Stimulated activated CD8-positive, alpha-beta memory T cell treated with anti-CD3 and anti-CD28 coated beads, Interleukin-12 subunit alpha, Interleukin-12 subunit beta, amount 100 ng/mL, for 1 hour (primary cell): ENCODE measurements around the gene TAS2R46.
"Not testable (repeated sequence)": the region's sequence is repeated elsewhere in the genome, so short reads cannot be mapped to it uniquely, and the experiment has no call there.

ENCODE experiments used
- DNase-seq: peaks from one replicate; pipeline ENCODE4 v3.0.0-alpha.2; 2020; ENCODE audit warnings: low read depth

TAS2R46 gene, protein sequence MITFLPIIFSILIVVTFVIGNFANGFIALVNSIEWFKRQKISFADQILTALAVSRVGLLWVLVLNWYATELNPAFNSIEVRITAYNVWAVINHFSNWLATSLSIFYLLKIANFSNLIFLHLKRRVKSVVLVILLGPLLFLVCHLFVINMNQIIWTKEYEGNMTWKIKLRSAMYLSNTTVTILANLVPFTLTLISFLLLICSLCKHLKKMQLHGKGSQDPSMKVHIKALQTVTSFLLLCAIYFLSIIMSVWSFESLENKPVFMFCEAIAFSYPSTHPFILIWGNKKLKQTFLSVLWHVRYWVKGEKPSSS

DNA sequence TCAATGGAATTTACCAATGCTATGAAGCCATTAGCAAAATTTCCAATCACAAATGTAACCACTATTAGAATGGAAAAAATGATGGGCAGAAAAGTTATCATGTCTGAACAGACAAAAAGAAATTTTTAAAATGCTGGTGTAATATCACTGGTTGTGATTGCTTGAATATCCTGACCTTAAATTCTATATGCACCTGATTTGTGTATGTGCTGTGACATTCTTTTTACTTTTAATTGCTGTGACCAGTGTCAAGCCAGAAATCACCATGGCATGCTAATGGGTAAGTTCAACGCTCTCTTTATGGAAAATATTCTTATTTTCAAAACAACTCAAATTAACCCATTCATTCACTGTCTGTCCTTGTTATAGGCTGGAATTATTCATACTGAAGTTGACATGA is at the start of gene TAS2R46:
TSS of gene TAS2R46 (minus strand) at position 101 of the 400 bp plus-strand sequence. CDS start at position 101, 0 bp downstream.
- not testable (repeated sequence) for DNase-seq

DNA sequence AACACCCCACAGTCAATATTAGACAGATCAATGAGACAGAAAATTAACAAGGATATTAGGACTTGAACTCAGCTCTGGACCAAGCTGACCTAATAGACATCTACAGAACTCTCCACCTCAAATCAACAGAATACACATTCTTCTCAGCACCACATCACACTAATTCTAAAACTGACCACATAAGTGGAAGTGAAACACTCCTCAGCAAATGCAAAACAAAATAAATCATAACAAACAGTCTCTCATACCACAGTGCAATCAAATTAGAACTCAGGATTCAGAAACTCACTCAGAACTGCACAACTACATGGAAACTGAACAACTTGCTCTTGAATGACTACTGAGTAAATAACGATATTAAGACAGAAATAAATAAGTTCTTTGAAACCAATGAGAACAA is 49.1 kb upstream of the TAS2R46 start:
- DNase-seq = not testable (repeated sequence)

DNA sequence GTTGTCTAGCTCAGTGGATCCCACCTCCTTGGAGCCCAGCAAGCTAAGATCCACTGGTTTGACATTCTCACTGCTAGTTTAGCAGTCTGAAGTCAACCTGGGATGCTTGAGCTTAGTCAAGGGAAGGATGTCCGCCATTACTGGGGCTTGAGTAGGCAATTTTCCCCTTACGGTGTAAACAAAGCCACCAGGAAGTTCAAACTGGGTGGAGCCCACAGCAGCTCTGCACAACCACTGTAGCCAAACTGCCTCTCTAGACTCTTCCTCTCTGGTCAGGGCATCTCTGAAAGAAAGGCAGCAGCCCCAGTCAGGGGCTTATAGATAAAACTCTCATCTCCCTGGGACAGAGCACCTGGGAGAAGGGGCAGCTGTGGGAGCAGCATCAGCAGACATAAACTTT is 46.8 kb upstream of the TAS2R46 start:
- no peak for DNase-seq

DNA sequence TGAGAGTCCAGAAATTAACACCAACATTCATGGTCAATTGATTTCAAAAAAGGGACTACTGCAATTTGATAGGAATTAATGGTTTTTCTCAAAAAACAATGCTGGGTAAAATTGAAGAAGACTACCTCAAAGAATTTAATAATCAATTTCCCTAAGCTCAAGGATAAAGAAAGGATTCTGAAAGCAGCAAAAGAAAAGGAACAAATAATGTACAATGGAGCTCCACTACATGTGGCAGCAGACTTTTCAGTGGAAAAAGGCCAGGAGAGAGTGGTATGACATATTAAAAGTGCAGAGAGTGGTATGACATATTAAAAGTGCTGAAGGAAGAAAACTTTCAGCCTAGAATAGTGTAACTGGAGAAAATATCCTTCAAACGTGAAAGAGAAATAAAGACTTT is 45.6 kb upstream of the TAS2R46 start:
- no peak for DNase-seq

DNA sequence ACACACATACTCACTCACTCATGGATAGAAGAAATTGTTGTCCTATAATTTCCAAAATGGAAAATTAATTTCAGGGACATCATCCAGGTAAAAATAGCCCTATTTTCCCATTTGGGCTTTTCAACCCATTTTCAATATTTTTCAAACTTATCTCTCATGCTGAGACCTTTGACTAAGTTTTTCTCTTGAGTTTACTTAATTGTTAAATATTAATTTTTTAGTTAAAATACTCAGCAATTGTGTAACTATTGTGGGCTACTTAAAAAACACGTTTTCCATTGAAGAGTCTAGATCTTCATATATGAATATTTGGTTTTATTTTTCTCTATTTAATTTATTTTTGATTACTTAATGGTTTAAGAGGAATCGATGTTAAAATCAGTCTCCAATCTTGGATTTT is 44.2 kb upstream of the TAS2R46 start:
- no peak for DNase-seq

DNA sequence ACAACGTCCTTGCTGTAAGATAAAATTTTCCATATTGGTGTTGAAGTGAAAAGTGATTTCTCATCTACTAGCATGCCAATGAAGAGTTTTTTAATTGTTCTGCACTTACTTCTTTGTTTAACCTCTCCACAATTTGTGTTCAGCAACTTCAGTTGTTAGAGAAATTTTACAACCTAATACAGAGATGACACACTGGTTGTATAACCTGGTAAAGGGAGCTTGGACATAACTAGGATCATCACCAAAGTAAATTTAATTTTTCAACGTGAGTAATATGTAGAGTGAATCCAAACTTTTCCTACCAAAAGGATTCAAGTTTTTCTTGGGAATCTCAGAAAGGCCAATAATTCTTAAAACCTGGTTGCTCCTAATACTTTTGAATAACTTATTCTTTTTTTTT is 43.5 kb upstream of the TAS2R46 start:
- no peak for DNase-seq

DNA sequence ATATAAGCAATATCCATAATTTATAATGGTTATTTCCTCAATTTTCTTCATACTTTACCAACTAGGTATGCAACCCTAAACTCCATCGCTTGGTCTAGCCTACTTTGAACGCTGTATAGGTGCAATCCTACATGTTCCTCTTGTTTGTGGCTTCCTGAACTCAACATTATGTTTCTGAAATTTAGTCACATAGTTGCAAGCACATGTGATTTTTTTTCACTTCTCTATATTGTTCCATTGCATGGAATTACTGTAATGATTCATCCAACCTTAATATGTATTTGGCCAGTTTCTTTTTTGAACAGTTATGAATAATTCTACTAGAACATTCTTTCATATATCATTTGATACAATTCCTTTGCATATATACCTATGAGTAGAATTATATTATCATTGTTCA is 32.8 kb upstream of the TAS2R46 start:
- DNase-seq = not testable (repeated sequence)

DNA sequence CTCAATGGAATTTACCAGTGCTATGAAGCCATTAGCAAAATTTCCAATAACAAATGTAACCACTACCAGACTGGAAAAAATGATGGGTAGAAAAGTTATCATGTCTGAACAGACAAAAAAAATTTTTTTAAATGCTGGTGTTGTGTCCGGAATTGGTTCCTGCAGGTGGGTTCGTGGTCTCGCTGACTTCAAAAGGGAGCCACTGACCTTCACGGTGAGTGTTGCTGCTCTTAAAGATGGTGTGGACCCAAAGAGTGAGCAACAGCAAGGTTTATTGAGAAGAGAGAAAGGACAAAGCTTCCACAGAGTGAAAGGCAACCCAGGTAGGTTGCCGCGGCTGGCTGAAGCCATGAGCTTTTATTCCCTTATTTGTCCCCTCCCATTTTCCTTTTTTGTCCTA is 30.0 kb upstream of the TAS2R46 start, which contains the start of gene TAS2R43:
TSS of gene TAS2R43 (minus strand) at position 186 of the 400 bp plus-strand sequence. CDS start at position 102, 84 bp downstream.
- no peak for DNase-seq

DNA sequence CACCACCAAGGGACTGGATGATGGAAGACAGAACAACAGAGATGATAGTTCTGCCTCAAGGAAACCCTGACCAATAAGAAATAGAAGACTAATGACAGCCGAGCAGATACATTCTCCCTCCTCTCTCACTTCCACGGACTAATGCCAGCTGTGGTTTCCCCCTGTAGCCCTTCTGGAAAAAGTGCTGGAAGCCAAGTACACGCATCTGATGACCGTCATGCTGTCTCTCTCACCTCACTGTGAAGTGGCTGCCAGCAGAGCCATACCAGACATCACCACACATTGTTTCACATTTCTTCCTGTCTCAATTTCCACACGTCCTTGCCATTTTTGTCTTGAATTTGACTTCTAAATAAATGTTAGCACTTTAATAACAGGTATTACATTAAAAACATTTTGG is 27.2 kb upstream of the TAS2R46 start:
- DNase-seq = no peak

DNA sequence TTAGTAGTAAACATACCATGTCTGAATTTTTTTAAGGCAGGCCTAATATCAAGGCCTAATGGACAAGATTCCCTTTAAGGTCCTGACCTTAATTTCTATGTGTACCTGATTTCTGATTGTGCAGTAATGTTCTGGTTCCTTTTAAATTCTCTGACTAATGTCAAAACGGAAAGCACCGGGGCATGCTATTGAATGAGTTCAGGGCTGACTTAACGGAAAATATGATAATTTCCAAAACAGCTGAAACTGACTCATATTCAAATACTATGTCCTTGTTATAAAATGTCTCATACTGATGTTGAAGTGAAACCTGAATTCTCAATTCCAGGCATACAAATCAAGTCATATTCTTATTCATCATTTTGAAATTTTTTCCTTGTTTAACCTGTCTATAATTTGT is 23.3 kb upstream of the TAS2R46 start:
- DNase-seq = no peak

DNA sequence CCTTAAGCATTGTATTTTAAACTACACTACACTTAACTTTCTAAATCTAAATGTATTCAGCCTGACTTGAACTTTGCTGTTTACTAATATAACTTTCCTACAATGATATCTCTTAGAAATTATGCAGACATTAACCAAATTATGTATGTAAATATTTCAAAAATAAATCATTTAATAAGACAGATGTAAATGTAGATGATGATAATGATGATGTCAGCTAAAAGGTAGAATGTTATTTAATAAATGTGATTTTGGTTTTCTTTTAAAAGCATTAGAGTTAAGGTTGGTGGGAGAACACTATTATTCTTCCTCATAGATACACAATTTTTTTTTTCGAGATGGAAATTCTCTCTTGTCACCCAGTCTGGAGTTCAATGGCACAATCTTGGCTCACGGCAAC is 19.9 kb upstream of the TAS2R46 start:
- no peak for DNase-seq

DNA sequence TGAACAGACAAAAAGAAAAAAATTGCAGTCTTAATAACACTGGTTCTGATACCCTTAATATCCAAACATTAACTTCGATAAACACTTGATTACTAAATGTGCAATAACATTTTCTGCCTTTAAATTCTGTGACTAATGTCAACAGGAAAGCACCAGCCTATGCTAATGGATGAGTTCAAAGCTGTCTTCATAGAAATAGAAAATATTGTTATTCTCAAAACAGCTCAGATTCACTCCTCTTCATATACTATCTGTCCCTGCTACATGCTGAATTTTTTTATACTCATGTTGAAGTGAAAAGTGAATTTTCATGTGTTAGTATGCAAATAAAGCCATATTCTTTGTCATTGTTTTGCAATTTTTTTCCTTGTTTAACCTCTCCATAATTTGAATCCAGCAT is 16.2 kb upstream of the TAS2R46 start:
- DNase-seq = no peak

DNA sequence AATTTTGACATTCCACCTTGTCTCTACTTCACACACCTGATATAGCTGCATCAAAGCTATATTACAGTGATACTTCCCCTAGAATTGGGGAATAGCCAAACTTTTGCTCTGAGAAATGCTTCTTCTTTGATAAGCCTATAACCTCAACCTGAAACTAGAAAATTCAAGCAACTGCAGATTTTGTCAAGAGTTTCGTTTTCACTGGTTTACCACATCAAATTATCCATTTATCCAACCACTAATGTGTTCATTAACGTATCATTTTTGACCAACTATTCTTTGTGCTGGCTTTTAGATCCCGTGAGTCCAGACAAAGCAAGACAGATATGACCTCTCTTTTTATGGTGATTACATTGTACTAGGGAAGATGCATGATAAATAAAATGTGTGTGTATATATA is 13.5 kb upstream of the TAS2R46 start:
- no peak for DNase-seq

DNA sequence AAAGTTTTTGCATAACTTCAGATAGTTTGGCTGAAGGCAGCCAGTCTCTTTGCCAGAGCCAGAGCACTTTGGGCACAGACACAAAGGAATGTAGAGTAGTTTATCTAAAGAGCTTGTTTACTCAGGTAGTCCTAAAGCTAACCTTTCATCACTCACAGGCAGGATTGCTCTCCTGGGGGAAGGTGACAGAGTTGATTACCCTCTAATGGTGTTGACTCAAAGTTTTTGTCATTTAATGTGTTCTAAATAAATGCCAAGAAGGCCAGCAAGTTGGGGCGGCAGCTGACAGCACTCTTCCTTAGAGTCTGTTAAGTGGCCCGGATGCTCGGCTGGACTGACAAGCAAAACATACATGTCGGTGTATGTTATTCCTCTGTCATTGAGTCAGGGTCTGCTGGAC is 9.3 kb upstream of the TAS2R46 start:
- no peak for DNase-seq

DNA sequence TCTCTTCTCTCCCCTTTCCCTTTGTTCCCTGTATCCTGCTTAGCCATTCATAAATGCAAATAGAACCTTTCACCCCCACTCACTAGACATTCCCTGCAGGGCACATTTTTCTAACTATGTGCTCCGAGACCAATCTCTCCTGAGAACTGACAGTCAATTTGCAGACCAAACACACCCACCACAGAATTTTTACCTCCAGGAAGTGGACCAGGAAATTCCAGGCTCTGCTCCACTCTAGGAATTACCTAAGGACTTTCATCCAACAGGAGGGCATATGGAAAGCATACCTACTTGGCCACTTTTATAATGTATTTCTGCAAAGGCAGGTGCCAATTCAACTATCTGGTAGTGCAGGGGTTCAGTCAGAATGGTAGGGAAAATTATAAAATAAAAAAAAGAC is 8.9 kb upstream of the TAS2R46 start:
- DNase-seq = no peak

DNA sequence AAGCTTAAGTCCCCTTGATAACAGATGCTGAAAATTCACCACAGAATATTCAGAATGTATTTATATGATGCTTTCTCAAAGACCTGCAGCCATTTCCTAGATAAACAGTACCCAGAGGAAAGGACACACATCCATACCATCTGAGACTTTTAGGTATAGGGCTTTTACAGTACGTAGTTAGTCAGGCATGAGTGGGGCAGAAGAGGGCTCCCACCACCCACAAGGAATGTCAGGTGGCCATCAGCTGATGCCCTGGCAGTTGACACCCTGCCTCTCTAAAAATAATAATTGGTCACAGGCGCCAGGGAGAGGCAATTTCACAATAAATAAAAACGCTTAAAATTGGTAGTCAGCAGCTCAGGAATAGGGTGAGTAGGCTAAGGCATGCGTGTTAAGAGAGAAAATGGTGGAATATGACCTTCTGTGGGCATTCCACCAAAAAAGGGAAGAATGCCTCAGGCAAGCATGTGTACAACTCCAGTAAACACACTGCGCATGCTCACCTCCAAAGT is 7.8 kb upstream of the TAS2R46 start:
- no peak for DNase-seq

DNA sequence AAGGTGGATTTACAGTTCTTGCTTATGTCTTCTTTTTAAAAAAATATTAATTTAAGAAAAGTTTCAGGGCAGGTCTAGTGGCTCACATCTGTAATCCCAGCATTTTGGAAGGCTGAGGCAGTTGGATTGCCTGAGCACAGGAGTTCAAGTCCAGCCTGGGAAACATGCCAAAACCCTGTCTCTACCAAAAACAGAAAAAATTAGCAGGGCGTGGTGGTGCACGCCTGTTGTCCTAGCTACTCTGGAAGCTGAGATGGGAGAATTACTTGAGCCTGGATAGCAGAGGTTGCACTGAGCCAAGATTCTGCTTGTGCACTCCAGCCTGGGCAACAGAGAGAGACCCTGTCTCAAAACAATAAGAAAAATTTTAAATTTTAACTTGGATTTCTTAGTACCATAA is 5.4 kb upstream of the TAS2R46 start:
- DNase-seq = no peak

DNA sequence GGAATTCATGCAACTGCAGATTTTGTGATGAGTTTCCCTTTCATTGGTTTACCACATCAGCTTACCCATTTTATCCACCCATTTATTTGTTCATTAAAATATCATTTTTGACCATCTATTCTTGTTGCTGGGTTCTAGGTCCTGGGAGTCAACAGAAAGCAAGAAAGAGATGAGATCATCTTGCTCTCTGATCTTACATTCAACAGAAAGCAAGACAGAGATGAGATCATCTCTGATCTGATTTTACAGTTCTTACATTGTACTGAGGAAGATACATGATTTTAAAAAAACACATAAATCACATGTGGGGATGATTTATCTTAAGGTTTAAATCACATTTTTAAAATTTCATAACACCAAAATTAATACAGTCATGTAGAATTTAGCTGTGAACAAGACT is 2.3 kb downstream of the TAS2R46 start:
- no peak for DNase-seq

DNA sequence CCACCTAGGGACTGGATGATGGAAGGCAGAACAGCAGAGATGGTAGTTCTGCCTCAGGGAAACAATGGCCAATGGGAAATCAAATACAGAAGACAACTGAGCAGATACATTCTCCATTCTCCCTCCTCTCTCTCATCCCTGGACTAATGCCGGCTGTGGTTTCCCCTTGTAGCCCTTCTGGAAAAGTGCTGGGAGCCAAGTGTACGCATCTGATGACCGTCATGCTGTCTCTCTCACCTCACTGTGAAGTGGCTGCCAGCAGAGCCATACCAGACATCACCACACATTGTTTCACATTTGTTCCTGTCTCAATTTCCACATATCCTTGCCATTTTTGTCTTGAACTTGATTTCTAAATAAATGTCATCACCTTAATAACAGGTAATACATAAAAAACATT is 3.1 kb downstream of the TAS2R46 start:
- DNase-seq = no peak

DNA sequence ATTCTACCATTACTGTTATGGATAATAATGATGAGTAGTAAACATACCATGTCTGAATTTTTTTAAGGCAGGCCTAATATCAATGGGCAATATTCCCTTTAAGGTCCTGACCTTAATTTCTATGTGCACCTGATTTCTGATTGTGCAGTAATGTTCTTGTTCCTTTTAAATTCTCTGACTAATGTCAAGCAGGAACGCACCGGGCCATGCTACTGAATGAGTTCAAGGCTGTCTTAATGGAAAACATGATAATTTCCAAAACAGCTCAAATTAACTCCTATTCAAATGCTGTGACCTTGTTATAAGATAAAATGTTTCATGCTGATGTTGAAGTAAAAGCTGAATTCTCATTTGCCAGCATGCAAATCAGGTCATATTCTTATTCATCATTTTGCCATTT is 6.8 kb downstream of the TAS2R46 start:
- DNase-seq = no peak

DNA sequence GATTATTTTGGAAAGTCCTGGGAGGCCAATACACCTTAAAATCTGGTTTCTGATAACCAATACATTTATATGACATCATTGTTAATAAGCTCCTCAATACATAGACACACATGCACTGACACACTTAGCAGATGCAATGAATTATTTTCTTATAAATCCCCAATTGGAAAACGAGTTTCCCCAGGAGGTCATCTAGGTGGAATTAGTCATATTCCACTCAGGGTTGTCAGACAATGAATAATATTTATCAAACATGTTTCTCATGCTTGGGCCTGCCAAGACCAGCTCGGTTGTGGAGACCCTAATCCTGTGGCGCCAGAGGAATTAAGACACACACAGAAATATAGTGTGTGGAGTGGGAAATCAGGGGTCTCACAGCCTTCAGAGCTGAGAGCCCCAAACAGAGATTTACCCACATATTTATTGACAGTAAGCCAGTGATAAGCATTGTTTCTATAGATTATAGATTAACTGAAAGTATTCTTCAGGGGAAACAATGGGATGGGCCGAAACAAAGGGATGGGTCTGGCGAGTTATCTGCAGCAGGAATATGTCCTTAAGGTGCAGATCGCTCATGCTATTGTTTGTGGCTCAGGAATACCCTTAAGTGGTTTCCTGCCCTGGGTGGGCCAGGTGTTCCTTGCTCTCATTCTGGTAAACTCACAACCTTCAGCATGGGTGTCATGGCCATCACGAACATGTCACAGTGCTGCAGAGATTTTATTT is 12.1 kb downstream of the TAS2R46 start:
- not testable (repeated sequence) for DNase-seq

DNA sequence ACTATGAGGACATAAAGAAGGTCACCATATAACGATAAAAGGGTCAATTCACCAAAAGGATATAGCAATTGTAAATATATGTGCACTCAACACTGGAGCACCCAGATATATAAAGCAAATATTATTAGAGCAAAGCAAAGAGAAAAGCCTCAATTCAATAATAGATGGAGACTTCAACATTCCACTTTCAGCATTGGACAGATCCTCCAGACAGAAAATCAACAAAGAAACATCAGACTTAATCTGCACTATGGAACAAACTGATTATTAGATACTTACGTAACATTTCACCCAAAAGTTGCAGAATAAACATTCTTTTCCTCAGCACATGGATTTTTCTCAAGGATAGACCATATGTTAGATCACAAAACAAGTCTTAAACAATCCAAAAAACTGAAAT is 20.7 kb downstream of the TAS2R46 start:
- DNase-seq = not testable (repeated sequence)

DNA sequence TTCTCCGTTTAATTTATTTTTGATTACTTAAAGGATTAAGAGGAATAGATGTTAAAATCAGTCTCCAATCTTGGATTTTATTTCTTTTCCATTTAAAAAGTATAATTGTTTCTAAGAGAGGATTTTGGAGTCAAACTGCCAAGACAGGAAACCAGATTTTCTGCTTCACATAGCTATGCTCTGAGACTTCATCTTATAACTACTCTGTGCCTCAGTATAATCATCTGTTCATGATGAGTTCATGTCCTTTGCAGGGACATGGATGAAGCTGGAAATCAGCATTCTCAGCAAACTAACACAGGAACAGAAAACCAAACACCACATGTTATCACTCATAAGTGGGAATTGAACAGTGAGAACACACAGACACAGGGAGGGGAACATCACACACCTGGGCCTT is 21.9 kb downstream of the TAS2R46 start:
- no peak for DNase-seq
